ENCODE measurements around the gene PDK3. TPM values are rescaled to one million over a fixed set of nuclear protein-coding genes. Genes with fewer than 3 reads are reported as not detected.

PDK3 gene
- polyA plus RNA-seq, 3 donors = 9.7 to 12.7 (median 10.9) TPM

GRCh38 chrX:24520472-24520871 lies 55.4 kb downstream of the PDK3 start:
- no peak for DNase-seq (ENCODE audit: extremely low read depth in 1 of 11, low read depth in 9 of 11, low spot score in 4 of 11)

GRCh38 chrX:24525455-24525854 lies 60.4 kb downstream of the PDK3 start:
- DNase-seq (ENCODE audit: extremely low read depth in 1 of 11, low read depth in 9 of 11, low spot score in 4 of 11) = no peak

GRCh38 chrX:24526616-24527015 lies 61.5 kb downstream of the PDK3 start:
- no peak for DNase-seq (ENCODE audit: extremely low read depth in 1 of 11, low read depth in 9 of 11, low spot score in 4 of 11)

GRCh38 chrX:24528605-24529004 lies 63.5 kb downstream of the PDK3 start:
- DNase-seq (ENCODE audit: extremely low read depth in 1 of 11, low read depth in 9 of 11, low spot score in 4 of 11) = no peak

- no peak for DNase-seq (ENCODE audit: extremely low read depth in 1 of 11, low read depth in 9 of 11, low spot score in 4 of 11)
These were observed 71.5 kb downstream of the PDK3 start for GRCh38 chrX:24536551-24536950.

- DNase-seq (ENCODE audit: extremely low read depth in 1 of 11, low read depth in 9 of 11, low spot score in 4 of 11) = no peak
These were observed 77.7 kb downstream of the PDK3 start for GRCh38 chrX:24542756-24543155.

GRCh38 chrX:24547961-24548360 lies 82.9 kb downstream of the PDK3 start:
- DNase-seq (ENCODE audit: extremely low read depth in 1 of 11, low read depth in 9 of 11, low spot score in 4 of 11) = no peak

- DNase-seq (ENCODE audit: extremely low read depth in 1 of 11, low read depth in 9 of 11, low spot score in 4 of 11) = no peak
These were observed 85.1 kb downstream of the PDK3 start for GRCh38 chrX:24550166-24550565.

- DNase-seq (ENCODE audit: extremely low read depth in 1 of 11, low read depth in 9 of 11, low spot score in 4 of 11) = peak in 2 of 11 donors; percentile 1 to 6
These were observed 87.9 kb downstream of the PDK3 start for GRCh38 chrX:24553011-24553410.

- no peak for DNase-seq (ENCODE audit: extremely low read depth in 1 of 11, low read depth in 9 of 11, low spot score in 4 of 11)
These were observed 96.0 kb downstream of the PDK3 start for GRCh38 chrX:24561121-24561520.

GRCh38 chrX:24563291-24564010 lies 98.4 kb downstream of the PDK3 start:
- no peak for DNase-seq (ENCODE audit: extremely low read depth in 1 of 11, low read depth in 9 of 11, low spot score in 4 of 11)

- no peak for DNase-seq (ENCODE audit: extremely low read depth in 1 of 11, low read depth in 9 of 11, low spot score in 4 of 11)
These were observed 101.2 kb downstream of the PDK3 start for GRCh38 chrX:24566240-24566639.

GRCh38 chrX:24567169-24567568 lies 102.1 kb downstream of the PDK3 start:
- DNase-seq (ENCODE audit: extremely low read depth in 1 of 11, low read depth in 9 of 11, low spot score in 4 of 11) = no peak

- no peak for DNase-seq (ENCODE audit: extremely low read depth in 1 of 11, low read depth in 9 of 11, low spot score in 4 of 11)
These were observed 109.7 kb downstream of the PDK3 start for GRCh38 chrX:24574743-24575142.

GRCh38 chrX:24575496-24575895 lies 110.4 kb downstream of the PDK3 start:
- DNase-seq (ENCODE audit: extremely low read depth in 1 of 11, low read depth in 9 of 11, low spot score in 4 of 11) = no peak

GRCh38 chrX:24577091-24577490 lies 112.0 kb downstream of the PDK3 start:
- DNase-seq (ENCODE audit: extremely low read depth in 1 of 11, low read depth in 9 of 11, low spot score in 4 of 11) = peak in 1 of 11 donors; percentile 3

Other genes with a start within 250 kb of the PDK3 start
- gene SUPT20HL2, start 151.2 kb upstream of the PDK3 start, polyA plus RNA-seq (ENCODE audit: insufficient read length in 3 of 3) = under 1 TPM; 0.04 to 0.11 (median 0.06) TPM
- not detected for gene SUPT20HL1, start 104.6 kb upstream of the PDK3 start, polyA plus RNA-seq (ENCODE audit: insufficient read length in 3 of 3)
- 1 to 10 TPM; 2.7 to 3.0 (median 2.9) TPM for gene PCYT1B, start 182.1 kb downstream of the PDK3 start, polyA plus RNA-seq (ENCODE audit: insufficient read length in 3 of 3)
- 10 to 100 TPM; 15.5 to 19.6 (median 18.9) TPM for gene POLA1, start 228.6 kb downstream of the PDK3 start, polyA plus RNA-seq (ENCODE audit: insufficient read length in 3 of 3)